HG03342 (cell line): ENCODE measurements around the gene KRTAP5-7.
"Not testable (repeated sequence)": the region's sequence is repeated elsewhere in the genome, so short reads cannot be mapped to it uniquely, and the experiment has no call there.

Experiments
- ATAC-seq: cut with Tn5 transposase; IDR thresholded peaks from one replicate; pipeline ENCODE4 v1.9.1; 2021; ENCODE audit warnings: mild to moderate bottlenecking, moderate library complexity; ENCODE audit not compliant: unreplicated experiment

KRTAP5-7 gene

GRCh38 chr11:71526796-71527575, at the start of gene KRTAP5-7:
TSS of gene KRTAP5-7 (plus strand) at chr11:71527267. CDS start at chr11:71527301, 34 bp downstream.
- not testable (repeated sequence) for ATAC-seq

- no peak for ATAC-seq
Measured at GRCh38 chr11:71477641-71478527, 49.2 kb upstream of the KRTAP5-7 start.

GRCh38 chr11:71478528-71478840, 48.6 kb upstream of the KRTAP5-7 start:
- ATAC-seq: no peak

GRCh38 chr11:71481101-71481960, 45.7 kb upstream of the KRTAP5-7 start:
- no peak for ATAC-seq

GRCh38 chr11:71482216-71482615, 44.9 kb upstream of the KRTAP5-7 start:
- ATAC-seq: no peak

GRCh38 chr11:71482746-71483364, 44.2 kb upstream of the KRTAP5-7 start:
- ATAC-seq: no peak

- ATAC-seq: no peak
Measured at GRCh38 chr11:71483692-71484091, 43.4 kb upstream of the KRTAP5-7 start.

- no peak for ATAC-seq
Measured at GRCh38 chr11:71484248-71485062, 42.6 kb upstream of the KRTAP5-7 start.

- ATAC-seq: no peak
Measured at GRCh38 chr11:71485063-71485399, 42.0 kb upstream of the KRTAP5-7 start.

GRCh38 chr11:71485466-71485865, 41.6 kb upstream of the KRTAP5-7 start:
- ATAC-seq: no peak

- ATAC-seq: no peak
Measured at GRCh38 chr11:71486320-71486719, 40.7 kb upstream of the KRTAP5-7 start.

- ATAC-seq: no peak
Measured at GRCh38 chr11:71488681-71489270, 38.3 kb upstream of the KRTAP5-7 start.

- peak; percentile 48 for ATAC-seq
Measured at GRCh38 chr11:71489311-71490043, 37.6 kb upstream of the KRTAP5-7 start.

GRCh38 chr11:71490044-71490730, 36.9 kb upstream of the KRTAP5-7 start:
- ATAC-seq: no peak

GRCh38 chr11:71490731-71491390, 36.2 kb upstream of the KRTAP5-7 start:
- no peak for ATAC-seq

GRCh38 chr11:71491531-71491930, 35.5 kb upstream of the KRTAP5-7 start:
- ATAC-seq: no peak

GRCh38 chr11:71491940-71492339, 35.1 kb upstream of the KRTAP5-7 start:
- ATAC-seq: no peak
